RWPE2 (cell line): ENCODE results near the gene NOTUM.

Source experiments
- ATAC-seq: fragments of 200-7000 bp; cut with Tn5 transposase; 3 replicates; pipeline ENCODE4 v1.9.1; 2021; ENCODE audit warnings: low read depth
- DNase-seq: peaks from one replicate; pipeline ENCODE4 v3.0.0-alpha.2; 2020; ENCODE audit warnings: low spot score
- H3K27ac ChIP-seq: fragments of 450-650 bp; 2 replicates; pipeline ENCODE4 v1.5.1; 2017; ENCODE audit warnings: mild to moderate bottlenecking; ENCODE audit not compliant: poor library complexity, severe bottlenecking
- H3K27me3 ChIP-seq: fragments of 250-450 bp; sonication (Bioruptor Pico); 2 replicates; pipeline ENCODE4 v1.5.1; 2021; ENCODE audit warnings: mild to moderate bottlenecking, moderate library complexity; ENCODE audit not compliant: insufficient read depth, poor library complexity, severe bottlenecking
- H3K36me3 ChIP-seq: fragments of 250-450 bp; sonication (Bioruptor Pico); 2 replicates; pipeline ENCODE4 v1.5.1; 2020; ENCODE audit warnings: low read depth, mild to moderate bottlenecking, moderate library complexity
- H3K4me1 ChIP-seq: fragments of 250-450 bp; sonication (Bioruptor Pico); 2 replicates; pipeline ENCODE4 v1.5.1; 2021; ENCODE audit warnings: mild to moderate bottlenecking, moderate library complexity; ENCODE audit not compliant: insufficient read depth, poor library complexity, severe bottlenecking
- H3K4me3 ChIP-seq: fragments of 250-450 bp; sonication (Bioruptor Pico); 2 replicates; pipeline ENCODE4 v1.5.1; 2021; ENCODE audit warnings: mild to moderate bottlenecking, moderate library complexity; ENCODE audit not compliant: severe bottlenecking
- H3K9me3 ChIP-seq: fragments of 250-450 bp; sonication (Bioruptor Pico); 2 replicates; pipeline ENCODE4 v1.5.1; 2021; ENCODE audit warnings: mild to moderate bottlenecking, moderate library complexity; ENCODE audit not compliant: severe bottlenecking
- TF ChIP-seq, protein P1 (sequence below): fragments of 450-650 bp; IDR thresholded peaks from one replicate; pipeline ENCODE4 v1.5.1; 2017; ENCODE audit warnings: mild to moderate bottlenecking, moderate library complexity; ENCODE audit not compliant: poor library complexity, severe bottlenecking

NOTUM gene

GRCh38 chr17:81931189-81931556, 29.8 kb downstream of the NOTUM start:
- Histone ChIP-seq H3K4me3 (no peak overlapping the region), H3K4me1 (peaks cover 2% of the 10 kb centered on the region), H3K9me3 (no peaks in the 10 kb centered on the region), H3K36me3 (peaks cover 24% of the 10 kb centered on the region), H3K27ac (no peak overlapping the region), H3K27me3 (no peaks in the 10 kb centered on the region)
- ATAC-seq (no peak), DNase-seq (no peak)
- TF ChIP-seq, protein P1, sequence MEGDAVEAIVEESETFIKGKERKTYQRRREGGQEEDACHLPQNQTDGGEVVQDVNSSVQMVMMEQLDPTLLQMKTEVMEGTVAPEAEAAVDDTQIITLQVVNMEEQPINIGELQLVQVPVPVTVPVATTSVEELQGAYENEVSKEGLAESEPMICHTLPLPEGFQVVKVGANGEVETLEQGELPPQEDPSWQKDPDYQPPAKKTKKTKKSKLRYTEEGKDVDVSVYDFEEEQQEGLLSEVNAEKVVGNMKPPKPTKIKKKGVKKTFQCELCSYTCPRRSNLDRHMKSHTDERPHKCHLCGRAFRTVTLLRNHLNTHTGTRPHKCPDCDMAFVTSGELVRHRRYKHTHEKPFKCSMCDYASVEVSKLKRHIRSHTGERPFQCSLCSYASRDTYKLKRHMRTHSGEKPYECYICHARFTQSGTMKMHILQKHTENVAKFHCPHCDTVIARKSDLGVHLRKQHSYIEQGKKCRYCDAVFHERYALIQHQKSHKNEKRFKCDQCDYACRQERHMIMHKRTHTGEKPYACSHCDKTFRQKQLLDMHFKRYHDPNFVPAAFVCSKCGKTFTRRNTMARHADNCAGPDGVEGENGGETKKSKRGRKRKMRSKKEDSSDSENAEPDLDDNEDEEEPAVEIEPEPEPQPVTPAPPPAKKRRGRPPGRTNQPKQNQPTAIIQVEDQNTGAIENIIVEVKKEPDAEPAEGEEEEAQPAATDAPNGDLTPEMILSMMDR: no peak

DNA sequence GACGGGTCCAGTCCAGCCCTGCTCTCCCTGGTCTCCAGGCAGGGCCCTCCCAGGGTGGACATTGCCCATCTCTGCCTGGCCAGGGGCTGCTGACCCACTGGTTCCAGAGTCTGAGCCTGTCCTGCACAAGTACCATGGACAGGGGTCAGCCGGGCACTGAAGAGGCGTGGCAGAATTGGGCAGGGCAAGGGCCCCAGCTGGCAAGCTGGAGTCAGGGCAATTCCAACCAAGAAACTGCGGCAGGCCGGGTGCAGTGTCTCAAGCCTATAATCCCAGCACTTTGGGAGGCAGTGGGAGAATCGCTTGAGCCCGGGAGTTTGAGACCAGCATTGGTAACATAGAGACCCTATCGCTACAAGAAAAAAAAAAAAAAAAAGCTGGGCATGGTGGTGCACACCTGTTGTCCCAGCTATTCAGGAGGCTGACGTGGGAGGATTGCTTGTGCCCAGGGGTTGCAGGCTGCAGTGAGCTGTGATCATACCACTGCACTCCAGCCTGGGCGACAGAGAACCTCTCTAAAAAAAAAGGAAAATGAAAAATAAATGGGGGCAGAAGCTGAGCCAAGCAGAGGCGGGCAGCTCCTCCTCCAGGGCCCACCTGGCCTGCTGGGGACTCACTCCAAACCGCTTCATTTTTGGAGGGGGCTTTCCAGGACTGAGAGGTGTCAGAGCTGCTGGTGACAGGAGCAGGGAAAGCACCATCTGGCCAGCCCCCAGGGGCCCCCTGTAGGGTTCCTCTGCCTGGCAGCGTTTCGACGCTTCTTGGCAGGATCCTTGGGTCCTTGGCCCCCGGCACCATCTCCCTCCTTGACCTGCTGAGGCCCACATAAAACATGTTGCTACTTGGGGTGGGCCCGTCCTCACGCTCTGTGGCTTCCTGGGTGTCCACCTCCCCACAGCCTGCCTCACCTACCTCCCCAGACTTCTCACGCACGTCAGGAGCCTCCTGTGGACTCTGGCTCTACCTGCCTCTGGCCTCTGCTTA, 30.6 kb downstream of the NOTUM start:
- Histone ChIP-seq H3K4me1 (peaks cover 5% of the 10 kb centered on the region), H3K9me3 (no peaks in the 10 kb centered on the region), H3K4me3 (no peak overlapping the region), H3K27me3 (no peaks in the 10 kb centered on the region), H3K36me3 (peaks cover 20% of the 10 kb centered on the region), H3K27ac (no peak overlapping the region)
- no peak for DNase-seq
- ATAC-seq: no peak
- TF ChIP-seq, protein P1: no peak

DNA sequence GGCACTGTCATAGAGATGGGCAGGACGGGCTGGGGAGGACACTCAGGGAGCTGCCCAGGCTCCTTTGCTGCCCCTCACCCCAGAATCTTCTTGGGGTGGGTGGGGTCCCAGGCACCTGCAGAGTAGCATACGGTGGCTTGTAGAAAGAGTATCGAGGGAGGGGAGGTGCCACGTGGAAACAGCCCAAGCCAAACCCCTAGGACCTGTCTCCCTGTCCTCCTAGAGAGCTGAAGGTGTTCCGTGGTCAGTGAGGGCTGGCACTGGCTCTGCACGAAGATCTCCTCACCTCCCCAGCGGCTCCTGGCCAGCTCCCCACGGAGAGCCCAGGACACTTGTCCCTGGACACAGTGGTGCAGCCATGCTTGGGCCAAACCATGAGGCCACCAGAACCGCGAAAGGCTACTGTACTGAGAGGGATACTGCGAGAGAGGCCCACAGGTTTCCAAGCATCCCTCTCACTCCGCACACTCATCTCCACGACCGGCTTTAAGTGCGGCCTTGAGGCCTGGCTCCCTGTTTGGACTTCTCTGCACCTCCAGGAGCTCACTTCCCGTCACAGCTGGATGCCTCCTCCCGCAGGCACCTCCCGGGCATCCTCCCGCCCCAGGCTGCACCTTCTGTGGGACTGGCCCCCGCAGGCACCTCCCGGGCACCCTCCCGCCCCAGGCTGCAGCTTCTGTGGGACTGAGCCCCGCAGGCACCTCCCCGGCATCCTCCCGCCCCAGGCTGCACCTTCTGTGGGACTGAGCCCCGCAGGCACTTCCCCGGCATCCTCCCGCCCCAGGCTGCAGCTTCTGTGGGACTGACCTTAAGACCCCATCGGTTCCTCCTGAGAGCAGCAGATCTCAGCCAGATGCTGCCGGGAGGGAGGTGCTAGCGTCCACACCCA, 31.5 kb downstream of the NOTUM start:
- Histone ChIP-seq H3K4me3 (no peak overlapping the region), H3K9me3 (no peaks in the 10 kb centered on the region), H3K36me3 (peaks cover 12% of the 10 kb centered on the region), H3K4me1 (peaks cover 5% of the 10 kb centered on the region), H3K27me3 (no peaks in the 10 kb centered on the region), H3K27ac (no peak overlapping the region)
- DNase-seq (no peak), ATAC-seq (no peak)
- TF ChIP-seq, protein P1: no peak

DNA sequence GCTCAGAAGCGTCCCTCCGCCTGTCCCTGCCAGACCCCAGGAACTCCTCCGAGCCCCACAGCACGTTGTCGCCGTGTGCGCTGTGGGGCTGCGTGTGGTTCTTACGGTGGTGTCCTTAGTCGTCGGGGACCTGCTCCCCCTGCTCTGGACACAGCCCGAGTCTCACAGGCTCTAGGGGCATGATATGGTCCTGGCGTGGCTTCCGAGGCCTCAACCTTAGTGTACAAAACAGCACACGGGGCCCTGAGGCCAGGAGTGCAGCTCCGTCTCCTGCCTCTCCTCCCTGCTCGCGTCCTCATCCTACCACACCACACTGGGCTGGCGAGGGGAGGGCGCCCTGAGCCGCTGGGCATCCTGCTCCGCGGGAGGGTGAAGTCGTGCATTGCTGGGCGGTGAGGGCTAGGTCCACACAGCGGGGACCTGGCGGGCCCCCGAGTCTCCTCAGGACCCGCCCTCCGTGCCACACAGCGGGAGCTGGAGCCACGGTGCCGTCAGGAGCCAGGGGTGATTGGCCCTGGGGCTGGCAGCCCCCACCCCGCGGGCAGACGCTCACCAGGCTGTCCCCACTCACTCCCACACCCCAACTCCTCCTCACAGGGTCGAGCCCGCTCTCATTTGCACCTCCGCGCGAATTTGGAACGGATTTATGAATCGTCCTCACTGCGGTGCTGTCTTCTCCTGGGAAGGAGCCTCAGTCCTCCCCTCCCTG, 32.3 kb downstream of the NOTUM start:
- H3K36me3 ChIP-seq: peaks cover 5% of the 10 kb centered on the region
- H3K27ac ChIP-seq: peak overlapping the region; percentile 90
- H3K4me1 ChIP-seq: peaks cover 11% of the 10 kb centered on the region
- peak; percentile 11; the same call in 2 of the 3 replicates for ATAC-seq
- H3K4me3 ChIP-seq: peak overlapping the region; percentile 62
- no peaks in the 10 kb centered on the region for H3K27me3 ChIP-seq
- no peak for DNase-seq
- TF ChIP-seq, protein P1: no peak
- no peaks in the 10 kb centered on the region for H3K9me3 ChIP-seq
